HG03521 (cell line): ENCODE measurements around the gene MN1.
"Not testable (repeated sequence)": the region's sequence is repeated elsewhere in the genome, so short reads cannot be mapped to it uniquely, and the experiment has no call there.

Experiments used
- ATAC-seq: cut with Tn5 transposase; IDR thresholded peaks from one replicate; pipeline ENCODE4 v1.9.1; 2021; ENCODE audit warnings: mild to moderate bottlenecking, moderate library complexity; ENCODE audit not compliant: unreplicated experiment

The MN1 gene

DNA sequence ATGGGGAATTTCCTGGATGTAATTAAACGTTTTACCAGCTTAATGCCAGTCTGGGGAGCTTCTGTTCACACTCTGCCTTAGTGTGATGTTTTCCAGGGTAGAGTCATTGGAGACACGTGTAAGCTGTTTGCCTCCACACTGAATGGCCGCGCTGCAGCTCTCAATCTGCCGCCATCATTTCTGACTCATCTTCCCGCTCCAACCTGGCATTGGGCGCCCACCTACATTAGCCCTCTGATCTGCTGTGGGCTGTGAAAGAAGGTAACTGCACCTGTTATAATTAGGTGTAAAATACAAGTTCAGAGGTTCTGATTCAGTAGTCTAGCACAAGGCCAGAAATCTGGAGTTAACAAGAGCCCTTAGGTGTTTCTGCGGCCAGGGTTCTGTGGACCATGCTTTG is 54.6 kb downstream of the MN1 start:
- no peak for ATAC-seq

GRCh38 chr22:27745809-27746208 is 55.7 kb downstream of the MN1 start:
- no peak for ATAC-seq

DNA sequence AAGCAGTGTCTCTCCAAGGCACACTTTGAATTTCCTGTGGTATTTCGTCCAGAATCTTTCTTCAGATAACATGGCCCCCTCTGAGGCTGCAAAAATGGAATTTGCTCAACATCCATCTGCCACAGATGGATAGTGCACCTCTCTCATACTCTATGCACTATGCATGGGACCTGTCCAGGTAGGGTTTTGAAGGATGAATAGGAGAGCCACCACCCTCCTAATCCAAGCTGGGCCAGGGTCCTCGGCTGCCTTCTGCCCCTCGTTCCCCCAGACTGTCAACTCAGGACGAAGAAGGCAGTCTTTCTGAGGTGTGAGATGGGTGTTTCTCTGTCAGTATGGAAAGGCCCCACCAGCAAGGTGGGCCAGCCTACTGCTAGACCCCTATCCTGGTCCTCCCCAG is 56.4 kb downstream of the MN1 start:
- no peak for ATAC-seq

DNA sequence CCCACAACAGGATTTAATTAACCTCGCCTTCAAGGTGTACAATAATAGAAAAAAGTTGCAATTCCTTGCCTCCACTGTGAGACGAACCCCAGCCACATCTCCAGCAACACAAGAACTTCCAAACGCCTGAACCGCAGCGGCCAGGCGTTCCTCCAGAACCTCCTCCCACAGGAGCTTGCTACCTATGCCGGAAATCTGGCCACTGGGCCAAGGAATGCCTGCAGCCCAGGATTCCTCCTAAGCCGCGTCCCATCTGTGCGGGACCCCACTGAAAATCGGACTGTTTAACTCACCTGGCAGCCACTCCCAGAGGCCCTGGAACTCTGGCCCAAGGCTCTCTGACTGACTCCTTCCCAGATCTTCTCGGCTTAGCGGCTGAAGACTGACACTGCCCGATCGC is 57.5 kb downstream of the MN1 start:
- not testable (repeated sequence) for ATAC-seq

GRCh38 chr22:27740202-27740748 is 61.3 kb downstream of the MN1 start:
- ATAC-seq, result no peak

DNA sequence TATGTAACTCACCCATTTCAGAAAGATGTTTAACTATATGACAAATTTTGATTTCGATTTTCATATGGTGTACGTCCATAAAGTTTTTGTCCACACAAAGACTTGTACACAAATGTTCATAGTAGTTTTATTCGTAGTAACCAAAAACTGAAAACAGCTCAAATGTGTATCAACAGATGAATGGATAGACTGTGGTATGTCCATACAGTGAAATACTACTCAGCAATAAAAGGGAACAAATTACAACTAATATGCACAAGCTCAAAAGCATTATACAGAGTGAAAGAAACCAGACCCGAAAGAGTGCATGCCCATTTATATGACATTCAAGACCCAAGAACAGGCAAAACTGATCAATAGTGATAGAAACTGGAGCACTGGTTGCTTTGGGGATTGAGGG is 64.0 kb downstream of the MN1 start:
- ATAC-seq, result no peak

DNA sequence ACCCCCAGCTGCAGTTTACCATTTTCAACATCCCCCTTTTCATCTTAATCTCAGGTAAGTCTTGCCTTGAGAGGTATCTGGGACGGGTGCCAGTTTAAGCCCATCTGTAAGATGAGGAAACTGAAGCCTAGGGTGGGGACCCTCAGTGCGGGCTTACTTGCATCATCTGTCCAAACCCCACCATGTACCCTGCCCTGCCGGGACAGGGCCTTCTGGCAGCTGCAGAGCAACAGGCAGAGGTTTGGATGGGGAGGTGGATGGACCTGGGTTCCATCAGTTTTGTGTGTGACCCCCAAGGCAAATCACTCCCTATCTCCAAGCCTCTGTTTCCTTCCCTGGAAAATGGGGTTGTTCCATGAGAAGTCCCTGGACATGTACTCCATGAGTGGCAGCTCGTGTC is 67.5 kb downstream of the MN1 start:
- no peak for ATAC-seq

- ATAC-seq, result no peak
These were observed 68.7 kb downstream of the MN1 start for GRCh38 chr22:27732841-27733240.

GRCh38 chr22:27732391-27732790 is 69.2 kb downstream of the MN1 start:
- ATAC-seq, result no peak

DNA sequence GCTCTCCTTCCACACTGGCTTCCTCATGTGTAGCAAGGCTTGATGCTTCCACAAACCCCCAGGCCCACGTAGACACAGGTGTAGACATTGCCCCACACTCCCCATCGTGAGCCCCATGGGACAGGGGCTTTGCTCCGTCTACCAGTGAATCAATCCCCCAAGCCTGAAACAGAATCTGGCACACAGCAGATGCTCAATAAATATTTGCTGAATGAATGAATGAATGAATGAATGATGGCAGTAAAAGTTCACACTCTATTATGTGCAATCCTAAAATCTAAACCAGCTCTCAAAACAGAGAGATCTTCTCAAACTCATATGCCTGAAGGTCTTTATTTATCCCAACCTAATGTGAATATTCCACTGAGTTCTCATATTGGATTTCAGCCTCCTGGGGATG is 69.9 kb downstream of the MN1 start:
- ATAC-seq, result no peak

DNA sequence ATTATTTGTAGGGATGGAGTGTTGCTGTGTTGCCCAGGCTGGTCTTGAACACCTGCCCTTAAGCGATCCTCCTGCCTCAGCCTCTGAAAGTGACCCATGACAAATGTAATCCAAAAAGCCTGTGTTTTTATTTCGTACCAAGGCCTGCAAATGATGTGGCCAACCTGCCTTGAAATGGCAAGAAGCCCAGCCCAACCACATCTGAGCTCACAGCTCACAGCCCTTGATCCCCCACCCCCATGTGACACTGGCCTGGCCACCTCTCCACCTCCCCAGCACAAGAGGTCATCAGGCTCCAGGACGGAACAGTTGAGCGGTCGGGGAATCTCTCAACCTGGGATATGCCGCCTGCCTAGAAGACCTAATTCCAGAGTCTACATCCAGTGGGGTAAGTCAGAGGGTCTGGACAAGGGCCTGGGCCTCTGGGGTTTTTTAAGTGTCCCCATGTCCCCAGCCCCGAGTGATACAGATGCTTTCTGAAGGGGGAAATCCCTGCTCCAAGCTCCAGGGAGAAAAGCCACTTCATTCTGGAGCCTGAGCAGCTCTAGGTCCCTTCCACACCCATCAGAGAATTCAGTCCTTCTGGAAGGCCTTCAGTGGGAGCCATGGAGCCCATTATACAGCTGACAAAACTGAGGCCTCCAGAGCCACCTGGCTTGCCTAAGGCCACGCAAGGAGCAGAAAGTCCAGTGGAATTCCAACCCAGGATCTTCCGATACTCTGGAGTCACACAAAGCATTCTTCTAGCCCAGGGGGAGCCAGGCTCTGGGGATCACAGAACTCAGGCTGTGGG is 70.7 kb downstream of the MN1 start:
- ATAC-seq, result no peak

- ATAC-seq, result no peak
These were observed 72.3 kb downstream of the MN1 start for GRCh38 chr22:27729246-27729645.

DNA sequence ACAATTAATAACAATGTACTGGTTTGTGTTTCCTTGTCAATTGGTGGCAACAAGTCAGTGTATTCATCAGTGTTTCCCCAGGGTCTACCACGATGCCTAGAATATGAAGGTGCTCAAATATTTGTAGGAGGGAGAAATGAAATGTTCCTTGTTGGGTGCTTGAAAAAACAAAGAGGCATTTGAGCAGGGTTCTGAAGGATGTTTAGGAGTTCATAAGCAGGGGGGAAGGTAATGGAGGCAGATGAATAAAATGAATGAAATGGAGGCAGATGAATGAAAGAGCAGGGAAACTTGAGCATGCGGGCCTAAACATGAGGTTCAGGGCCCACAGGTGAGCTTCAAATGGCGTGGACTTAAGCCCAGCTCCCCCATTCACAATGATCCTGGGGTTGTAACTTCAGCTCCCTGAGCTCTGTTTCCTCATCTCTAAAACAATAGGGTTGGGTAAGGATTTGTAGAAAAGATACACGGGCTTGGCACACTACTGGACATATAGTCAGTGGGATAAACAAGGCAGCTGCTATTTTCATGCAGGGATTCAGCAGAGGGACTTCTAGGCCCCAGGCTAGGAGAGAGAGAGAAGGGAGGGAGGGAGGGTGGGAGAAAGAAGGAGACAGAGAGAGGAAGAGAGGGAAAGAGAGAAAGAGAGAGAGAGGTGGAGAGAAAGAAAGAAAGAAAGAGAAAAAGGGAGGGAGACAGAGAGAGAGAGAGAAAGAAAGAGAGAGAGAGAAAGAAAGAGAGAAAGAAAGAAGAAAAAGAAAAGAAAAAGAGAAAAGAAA is 73.7 kb downstream of the MN1 start:
- no peak for ATAC-seq

- ATAC-seq, result no peak
These were observed 74.7 kb downstream of the MN1 start for GRCh38 chr22:27726686-27727449.

DNA sequence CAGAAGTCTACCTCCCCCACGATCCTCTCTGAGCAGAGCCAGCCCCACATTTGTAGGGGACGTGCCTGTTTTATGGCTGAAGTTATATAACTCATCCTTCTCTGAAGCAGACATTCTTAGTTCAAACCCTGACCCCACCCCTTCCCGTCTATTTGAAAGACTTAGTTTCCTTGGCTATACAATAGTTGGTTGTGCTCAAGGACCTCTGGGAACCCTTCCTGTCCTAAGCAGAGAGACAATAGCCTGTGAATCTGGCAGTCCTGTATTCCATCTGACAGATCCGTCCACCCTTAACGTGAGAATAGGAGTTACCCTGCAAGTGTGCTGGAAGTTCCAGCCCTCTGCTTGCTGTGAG is 75.2 kb downstream of the MN1 start:
- ATAC-seq, result no peak

DNA sequence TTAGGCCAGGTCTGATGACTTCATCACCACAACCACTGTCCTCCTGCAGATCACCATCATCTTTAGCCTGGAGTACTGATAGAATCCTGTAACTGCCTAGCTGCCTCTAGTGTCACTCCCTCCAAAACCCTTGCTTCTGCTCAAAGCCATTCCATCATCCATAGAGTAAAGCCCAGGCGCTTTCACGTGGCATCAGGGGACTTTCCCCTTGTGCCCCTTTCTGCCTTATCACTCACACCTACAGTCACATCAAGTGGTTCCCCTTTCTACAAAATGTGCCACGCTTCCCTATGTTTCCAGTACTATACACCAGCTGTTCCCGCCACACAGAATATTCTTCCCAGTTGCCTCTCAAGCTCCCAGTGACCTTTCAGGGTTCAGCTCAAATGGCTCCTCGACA is 75.9 kb downstream of the MN1 start:
- no peak for ATAC-seq

DNA sequence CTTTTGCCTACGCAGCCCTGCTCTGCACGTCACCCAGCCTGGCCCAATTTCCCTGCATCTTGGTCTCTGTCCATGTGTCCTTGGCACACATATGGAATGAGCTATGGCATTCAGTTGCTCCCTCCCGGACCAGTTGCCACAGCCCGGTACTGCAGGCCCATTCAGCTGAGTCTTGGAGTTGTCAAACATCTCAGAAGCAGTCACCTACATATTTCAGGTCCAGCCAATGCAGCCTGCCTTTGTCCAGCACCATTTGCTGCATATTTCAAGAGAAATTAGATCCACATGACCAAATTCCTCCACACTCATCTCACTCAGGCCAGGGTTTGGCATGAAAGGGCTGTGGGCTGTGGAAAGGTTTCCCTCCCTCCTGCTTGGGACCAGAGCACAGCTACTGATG is 76.8 kb downstream of the MN1 start:
- ATAC-seq, result no peak

GRCh38 chr22:27724157-27724556 is 77.4 kb downstream of the MN1 start:
- ATAC-seq, result no peak

DNA sequence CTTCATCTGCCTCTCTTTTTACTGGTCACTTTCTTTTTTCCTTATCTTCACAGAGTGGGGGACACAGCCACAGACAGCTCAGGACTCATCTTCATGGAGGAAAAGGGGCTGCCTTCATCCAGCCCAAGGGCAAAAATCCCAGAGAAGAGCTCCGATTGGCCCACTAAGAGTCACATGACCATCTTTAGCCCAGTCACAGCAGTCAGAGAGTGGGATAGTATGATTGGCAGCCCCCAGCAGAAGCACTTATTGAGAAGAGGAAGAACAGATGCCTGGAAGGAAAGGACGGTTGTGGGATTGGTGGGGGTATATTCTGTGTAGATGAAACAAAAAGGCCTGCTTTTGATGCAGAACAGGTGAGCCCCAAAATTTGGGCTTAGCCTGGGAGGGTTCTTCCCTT is 77.8 kb downstream of the MN1 start:
- no peak for ATAC-seq

- ATAC-seq, result no peak
These were observed 78.4 kb downstream of the MN1 start for GRCh38 chr22:27723158-27723557.

GRCh38 chr22:27720860-27721259 is 80.7 kb downstream of the MN1 start:
- no peak for ATAC-seq
